A549 treated with Hydrocortisone at 1 μM for 4 hours (cell line): ENCODE measurements around the gene PLCH2. TPM values are rescaled to one million over a fixed set of nuclear protein-coding genes. Genes with fewer than 3 reads are reported as not detected.

ENCODE experiments used
- total RNA-seq: library from RNA; stranded (reverse); fragments of 200-300 nt; extraction: Qiagen RNA extraction; gene quantifications from 5 replicates; pipeline ENCODE4 v1.2.3, GENCODE V29; 2022

PLCH2 gene, protein sequence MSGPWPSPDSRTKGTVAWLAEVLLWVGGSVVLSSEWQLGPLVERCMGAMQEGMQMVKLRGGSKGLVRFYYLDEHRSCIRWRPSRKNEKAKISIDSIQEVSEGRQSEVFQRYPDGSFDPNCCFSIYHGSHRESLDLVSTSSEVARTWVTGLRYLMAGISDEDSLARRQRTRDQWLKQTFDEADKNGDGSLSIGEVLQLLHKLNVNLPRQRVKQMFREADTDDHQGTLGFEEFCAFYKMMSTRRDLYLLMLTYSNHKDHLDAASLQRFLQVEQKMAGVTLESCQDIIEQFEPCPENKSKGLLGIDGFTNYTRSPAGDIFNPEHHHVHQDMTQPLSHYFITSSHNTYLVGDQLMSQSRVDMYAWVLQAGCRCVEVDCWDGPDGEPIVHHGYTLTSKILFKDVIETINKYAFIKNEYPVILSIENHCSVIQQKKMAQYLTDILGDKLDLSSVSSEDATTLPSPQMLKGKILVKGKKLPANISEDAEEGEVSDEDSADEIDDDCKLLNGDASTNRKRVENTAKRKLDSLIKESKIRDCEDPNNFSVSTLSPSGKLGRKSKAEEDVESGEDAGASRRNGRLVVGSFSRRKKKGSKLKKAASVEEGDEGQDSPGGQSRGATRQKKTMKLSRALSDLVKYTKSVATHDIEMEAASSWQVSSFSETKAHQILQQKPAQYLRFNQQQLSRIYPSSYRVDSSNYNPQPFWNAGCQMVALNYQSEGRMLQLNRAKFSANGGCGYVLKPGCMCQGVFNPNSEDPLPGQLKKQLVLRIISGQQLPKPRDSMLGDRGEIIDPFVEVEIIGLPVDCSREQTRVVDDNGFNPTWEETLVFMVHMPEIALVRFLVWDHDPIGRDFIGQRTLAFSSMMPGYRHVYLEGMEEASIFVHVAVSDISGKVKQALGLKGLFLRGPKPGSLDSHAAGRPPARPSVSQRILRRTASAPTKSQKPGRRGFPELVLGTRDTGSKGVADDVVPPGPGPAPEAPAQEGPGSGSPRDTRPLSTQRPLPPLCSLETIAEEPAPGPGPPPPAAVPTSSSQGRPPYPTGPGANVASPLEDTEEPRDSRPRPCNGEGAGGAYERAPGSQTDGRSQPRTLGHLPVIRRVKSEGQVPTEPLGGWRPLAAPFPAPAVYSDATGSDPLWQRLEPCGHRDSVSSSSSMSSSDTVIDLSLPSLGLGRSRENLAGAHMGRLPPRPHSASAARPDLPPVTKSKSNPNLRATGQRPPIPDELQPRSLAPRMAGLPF (N-terminal part only)
- total RNA-seq, result 0.24 to 0.43 TPM (median 0.33 TPM) in 5 replicates

DNA sequence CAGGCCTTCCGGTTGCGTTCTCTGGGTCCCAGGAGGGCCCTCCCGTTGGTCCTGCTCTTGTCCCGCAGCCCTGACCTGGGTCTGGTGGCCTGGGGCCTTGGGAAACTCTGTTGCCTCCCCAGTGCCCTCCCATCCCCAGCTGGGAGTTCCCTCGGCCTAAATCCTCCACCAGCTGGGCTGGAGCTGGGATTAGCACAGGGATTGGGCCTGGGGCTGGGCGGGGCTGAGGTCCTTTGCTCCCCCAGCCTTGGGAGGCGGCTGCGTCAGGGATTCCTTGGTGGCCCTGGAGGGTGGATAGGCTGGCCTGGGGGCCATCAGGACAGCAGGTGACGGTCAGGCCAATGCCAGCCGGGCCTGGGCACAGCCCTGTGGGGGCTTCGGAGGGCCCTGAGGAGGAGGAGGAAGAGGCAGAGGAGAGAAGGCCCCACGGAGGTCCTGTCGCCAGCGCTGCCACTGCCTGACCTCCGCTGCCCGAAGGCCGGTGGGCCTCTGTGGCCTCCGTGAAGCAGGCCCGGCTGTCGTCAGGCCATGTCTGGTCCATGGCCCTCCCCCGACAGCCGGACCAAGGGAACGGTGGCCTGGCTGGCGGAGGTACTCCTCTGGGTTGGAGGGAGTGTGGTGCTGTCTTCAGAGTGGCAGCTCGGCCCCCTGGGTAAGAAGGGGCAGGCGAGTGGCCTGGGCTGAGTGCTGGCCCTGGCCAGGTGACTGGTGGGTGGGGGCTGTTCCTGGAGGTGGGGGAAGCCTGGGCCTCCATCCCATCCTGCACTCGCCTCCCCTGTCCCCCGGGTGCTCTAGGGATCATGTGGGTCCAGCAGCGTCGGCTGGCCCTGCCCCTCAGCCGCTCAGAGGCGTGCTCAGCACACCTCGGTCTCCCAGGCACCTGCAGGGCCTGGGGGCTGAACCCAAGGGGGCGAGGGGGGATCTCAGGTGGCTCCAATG is at the start of gene PLCH2:
Gene PLCH2 (plus strand): TSS at position 229 of the 939 bp plus-strand sequence. CDS start 300 bp downstream, at position 529.

DNA sequence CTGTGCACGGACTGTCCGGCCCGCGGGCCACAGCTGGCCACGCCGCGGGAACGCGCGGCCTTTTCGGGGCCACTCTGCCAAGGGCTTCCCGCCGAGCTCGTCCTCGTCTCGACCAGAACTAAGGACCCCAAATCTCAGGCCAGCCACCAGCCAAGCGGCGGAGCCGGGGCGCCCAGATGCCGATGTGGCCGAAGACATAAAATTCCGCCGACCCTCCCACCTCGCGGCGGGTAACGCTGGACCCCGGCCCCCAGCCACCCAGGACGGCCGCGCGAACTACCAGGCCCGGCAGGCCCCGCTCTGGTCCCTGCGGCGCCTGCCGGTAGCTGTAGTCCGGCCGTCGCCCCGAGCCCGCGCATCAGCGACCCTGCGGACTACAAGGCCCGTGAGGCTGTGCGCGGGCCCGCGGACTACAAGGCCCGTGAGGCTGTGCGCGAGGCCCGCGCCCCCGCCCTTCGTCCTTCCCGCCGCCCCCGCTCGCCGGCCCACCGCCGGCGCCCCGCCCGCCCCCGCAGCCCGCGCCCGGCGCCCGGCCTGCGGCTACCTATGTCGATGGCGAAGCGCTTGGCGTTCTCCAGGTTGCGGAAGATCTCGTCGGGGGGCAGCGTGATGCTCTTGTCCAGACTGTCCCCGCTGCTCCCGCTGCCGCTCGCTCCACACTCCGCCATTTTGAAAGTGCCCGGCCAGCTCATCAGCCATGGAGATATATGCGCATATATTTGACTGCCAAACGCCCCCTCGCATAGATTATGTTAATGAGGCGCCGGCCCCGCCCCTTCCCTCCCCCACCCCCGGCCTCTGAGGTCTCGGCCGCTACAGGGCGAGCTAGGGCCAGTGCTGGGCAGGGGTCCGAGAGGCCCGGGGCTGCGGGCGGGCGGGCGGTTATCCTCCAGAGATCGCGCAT is 50.1 kb downstream of the PLCH2 start, which contains the start of gene PANK4:
Gene PANK4 (minus strand): TSS at position 677 of the 904 bp plus-strand sequence. CDS start 9 bp downstream, at position 668.

DNA sequence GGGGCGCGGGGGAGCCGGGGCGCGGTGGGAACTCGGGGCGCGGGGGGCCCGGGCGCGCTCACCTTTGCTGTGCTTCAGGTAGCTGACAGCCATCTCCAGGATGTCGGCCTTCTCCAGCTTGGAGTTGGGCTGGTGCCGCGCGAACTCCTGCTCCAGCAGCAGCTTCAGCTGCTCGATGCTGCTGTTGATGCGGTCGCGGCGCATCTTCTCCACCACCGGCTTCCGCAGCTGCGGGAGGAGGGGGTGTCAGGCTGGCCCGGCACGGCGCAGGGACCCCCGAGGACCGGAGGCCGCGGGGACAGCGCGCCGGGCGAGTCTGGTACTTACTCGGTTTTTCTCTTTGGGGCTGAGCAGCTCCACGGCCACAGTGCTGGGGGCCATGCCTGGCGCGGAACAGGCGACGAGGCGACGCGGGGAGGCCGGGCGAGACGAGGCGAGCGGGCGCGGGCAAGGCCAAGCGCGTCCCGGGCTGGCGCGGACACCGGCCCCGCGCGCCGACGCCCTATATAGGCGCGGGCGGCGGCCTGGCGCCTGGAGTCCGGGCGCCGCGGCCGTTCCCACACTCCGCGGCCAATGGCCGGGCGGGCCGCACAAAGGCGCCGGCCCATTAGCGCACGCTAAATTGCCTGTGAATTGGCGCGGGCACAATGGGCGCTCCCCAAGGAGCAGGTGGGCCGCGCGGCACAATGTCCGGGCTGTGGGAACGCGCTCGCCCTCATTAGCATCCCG is 53.9 kb downstream of the PLCH2 start, which contains the start of gene HES5:
Gene HES5 (minus strand): TSS at position 480 of the 729 bp plus-strand sequence. CDS start 99 bp downstream, at position 381.

Other genes starting within 250 kb of the PLCH2 start
- 22.2 to 26.2 TPM (median 24.7 TPM) in 5 replicates for gene SKI, start 248.0 kb upstream of the PLCH2 start, total RNA-seq
- 5.1 to 6.2 TPM (median 6.0 TPM) in 5 replicates for gene MORN1, start 84.7 kb upstream of the PLCH2 start, total RNA-seq
- gene RER1, start 84.4 kb upstream of the PLCH2 start, total RNA-seq, result 92.4 to 123 TPM (median 122 TPM) in 5 replicates
- gene PEX10, start 63.7 kb upstream of the PLCH2 start, total RNA-seq, result 19.1 to 25.3 TPM (median 23.1 TPM) in 5 replicates
- gene PANK4, start 50.3 kb downstream of the PLCH2 start, total RNA-seq, result 8.3 to 11.8 TPM (median 10.3 TPM) in 5 replicates
- gene HES5, start 54.0 kb downstream of the PLCH2 start, total RNA-seq, result not detected in 5 replicates
- 0.14 to 0.55 TPM (median 0.28 TPM) in 5 replicates for gene TNFRSF14, start 80.1 kb downstream of the PLCH2 start, total RNA-seq
- gene PRXL2B, start 110.5 kb downstream of the PLCH2 start, total RNA-seq, result 19.7 to 25.6 TPM (median 21.2 TPM) in 5 replicates
- gene MMEL1, start 156.7 kb downstream of the PLCH2 start, total RNA-seq, result 0.16 to 0.20 TPM in 2 of 5 replicates, not detected in the others